ENCODE results near the gene PTPRD.

The PTPRD gene

DNA sequence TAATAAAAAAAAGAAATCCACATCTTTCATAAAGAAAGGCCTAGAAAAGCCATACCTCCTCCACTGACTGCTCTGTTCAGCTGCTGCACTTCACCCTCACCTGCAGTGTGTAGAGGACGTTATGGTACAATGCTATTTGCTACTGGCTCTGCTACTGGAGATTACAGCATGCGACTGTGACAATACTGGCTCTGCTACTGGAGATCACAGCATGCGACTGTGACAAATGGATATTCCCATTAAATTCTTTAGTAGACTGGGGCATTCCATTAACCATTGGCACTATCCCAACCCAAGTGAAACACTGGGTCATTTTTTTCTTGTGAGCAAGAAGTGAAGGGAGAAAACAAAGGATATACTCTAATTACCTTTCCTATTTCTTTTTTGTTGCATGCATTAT, 1749.7 kb downstream of the PTPRD start:
- DNase-seq (ENCODE audit: low read depth), result no peak

DNA sequence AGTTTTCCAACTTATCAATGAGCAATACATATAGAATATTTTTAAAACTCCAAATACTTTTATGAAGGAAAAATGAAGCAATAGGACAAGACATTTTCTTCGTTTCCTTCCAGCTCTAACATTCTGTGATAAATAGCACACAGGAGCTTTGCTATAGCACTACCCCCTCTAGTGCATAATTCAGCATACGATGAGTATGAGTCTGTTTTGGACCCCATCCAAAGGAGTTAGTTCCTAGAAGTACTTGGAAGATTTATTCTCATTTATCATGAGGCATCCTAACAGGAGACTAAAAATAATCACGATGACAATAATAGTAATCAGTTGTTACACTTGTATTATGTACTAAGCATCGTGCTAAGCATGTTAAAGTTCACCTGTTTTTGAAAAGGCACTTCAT, 1751.9 kb downstream of the PTPRD start:
- no peak for DNase-seq (ENCODE audit: low read depth)

DNA sequence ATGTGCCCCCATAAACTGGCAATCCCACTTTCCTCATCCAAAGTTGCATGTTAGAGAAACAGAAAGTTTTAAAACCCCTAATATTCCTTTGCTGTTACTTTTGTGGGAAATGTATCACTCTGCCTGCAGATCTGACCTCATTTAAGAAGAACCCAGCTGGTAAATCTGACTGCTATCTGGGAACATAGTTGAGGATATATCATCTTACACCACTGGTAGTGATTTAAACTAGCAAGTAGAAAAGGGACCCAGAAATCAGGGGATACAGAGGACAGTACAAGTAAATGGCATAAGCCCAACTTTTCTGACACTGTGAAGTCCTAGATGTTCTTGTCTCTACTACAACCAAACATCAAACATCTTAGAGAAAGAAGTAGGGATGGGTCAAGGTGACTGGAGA, 1752.7 kb downstream of the PTPRD start:
- no peak for DNase-seq (ENCODE audit: low read depth)

DNA sequence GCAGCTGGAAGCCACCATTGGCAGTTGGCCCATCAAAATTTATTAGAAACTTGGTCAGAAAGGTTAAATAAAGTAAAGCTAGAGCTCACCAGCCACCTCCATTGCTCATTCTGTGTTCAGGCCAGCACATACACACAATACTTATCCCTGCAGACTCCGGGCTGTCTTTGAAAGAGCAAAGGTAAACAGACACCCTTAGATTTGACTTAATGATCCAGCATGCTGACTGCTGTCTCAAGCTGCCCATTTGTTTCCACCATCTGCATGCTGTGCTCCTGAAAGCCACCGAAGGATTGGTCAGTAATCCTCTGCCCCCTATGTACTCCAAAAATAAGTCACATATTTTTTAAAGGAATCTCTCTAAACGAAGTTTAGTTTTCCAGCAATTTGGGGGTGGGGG, 1753.4 kb downstream of the PTPRD start:
- DNase-seq (ENCODE audit: low read depth), result no peak

DNA sequence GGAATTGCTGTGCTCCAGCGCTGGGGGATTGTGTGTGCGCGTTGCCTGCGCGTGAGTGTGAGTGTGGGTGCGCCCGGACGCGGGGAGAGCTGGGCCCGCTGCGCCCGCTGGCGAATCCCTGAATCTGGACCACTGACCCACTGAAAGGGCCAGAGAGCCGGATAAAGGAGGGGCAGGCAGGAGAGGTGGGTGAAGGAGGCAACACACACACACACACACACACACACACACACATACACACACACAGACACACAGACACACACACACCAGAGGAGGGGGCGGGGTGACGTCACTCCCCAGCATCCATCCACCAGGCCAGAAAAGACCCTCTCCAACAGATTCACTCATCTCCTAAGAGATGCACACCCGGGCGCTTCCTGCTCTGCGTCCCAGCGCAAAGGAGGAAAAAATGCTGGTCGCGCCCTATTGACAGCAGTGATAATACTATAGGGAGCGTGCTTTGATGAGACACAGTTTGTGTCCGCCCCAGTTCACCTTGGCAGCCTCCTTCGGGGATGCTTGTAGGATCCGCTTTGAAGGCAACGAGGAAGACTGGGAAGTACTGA, 1754.1 kb downstream of the PTPRD start:
- no peak for DNase-seq (ENCODE audit: low read depth)

DNA sequence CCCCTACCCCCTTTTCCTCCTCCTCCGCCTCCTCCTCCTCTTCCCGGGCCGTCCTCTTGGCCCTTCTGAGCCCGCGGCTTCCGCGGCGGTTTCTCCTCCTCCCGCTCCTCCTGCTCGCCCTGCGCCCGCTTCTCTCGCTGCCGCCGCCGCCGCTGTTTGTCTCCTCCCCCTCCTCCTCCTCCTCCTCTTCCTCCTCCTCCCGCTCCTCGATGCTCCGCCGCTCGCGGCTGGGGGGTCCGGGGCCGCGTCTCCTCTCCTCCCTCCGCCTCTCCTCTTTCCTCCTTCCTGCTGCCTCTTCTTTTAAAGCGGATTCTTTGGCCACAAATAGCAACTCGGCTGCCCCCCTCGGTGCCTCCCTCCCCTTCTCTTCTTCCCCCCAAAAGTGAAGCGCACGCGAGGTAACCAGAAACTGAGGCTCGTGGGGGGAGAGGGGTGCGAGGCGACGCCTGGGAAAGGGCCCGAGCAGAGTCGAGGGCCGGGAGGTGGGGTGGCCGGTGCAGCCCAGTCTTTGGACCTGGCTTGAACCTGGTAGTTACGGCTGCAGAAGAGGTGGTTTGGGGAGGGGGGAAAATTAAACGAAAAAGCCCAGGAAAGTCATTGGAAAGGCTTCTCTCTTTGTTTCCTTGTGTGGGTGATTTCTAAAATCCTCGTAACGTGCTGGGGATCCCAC, 1754.7 kb downstream of the PTPRD start:
- DNase-seq (ENCODE audit: low read depth), result no peak

DNA sequence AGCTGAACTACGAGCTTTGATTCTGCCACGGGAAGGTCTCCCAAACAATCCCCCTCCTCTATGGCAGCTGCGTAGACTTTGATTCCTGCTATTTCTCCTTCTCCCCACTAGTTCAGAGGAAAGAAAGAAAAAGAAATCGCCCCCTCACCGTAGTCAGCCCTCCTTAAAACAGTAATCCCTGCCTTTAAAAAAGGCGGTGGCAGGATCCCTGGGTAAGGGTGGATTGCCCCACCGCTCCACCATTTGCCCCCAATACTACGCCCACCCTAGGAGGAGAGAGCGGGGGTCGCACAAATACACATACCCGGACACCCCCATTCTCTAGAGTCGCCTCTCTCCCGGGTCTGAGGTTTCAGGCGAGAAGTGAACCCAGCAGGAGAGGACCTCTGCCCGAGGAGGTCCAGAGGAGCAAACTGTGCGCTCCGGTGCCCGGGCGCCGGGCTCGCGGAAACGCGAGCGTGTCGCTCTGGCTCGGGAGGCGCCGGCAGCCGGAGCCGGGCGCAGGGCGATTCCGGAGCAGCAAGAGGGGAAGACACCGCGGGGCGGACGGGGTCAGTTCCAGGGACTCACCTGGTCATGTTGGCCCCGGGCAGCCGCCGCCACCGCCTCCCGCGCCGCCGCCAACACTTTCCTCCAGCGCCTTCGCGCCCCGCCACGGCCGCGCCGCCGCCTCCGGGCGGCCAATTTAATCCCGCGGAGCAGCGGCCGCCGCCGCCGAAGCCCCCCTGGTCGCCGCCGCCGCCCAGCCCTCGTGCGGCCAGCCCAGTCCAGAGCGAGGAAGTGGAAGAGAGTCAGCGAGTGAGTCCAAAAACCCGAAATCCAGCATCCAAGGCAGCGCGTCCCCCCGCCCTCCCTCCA, 1755.5 kb downstream of the PTPRD start:
- DNase-seq (ENCODE audit: low read depth), result no peak

DNA sequence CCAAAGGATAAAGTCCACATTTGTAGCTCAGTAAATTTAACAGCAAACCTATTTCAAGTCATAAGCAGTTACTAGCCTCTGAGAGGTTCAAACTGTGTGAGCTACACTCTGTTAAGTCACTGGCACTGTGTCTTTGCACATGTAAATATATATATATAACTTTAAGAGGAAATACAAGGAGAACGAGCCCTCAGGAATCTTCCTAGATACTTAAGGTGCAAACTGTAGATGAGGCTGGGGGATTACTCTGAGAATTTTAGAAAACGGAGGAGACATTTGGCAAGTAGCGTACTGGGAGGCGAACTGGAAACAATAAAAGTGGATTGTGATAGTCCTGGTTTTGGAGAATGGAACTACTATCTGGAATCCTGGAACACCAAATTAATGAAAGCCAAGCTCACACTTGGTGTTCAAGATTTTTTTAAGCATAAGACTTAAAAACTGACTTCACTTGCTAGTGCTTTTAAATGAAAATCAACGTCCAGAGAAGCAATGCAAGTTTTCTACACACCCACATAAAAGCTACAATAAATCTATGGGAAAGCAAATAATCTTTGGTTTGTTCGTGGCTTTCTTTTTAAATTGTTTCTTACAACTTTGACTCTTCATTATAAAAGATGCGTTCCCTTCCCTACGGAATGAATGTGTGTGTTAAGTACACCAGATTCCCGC, 1756.3 kb downstream of the PTPRD start:
- no peak for DNase-seq (ENCODE audit: low read depth)

DNA sequence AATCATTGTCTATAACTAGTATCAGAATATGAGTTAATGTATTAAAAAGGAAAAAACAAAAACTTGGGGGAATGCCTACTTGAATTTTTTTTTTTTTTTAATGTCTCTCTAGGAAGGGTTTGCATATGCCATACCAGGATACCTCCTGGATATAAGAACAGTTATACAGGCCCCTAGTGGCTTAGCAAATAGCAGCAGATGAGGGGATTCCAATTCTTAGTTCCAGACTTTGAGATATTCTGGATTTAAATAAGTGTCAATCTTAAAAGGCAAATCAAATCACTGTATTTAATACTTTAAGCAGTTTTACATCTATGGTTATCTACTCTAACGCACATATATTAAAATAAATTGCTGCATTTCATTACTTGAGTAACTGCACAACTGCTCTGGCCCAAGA, 1757.8 kb downstream of the PTPRD start:
- no peak for DNase-seq (ENCODE audit: low read depth)

DNA sequence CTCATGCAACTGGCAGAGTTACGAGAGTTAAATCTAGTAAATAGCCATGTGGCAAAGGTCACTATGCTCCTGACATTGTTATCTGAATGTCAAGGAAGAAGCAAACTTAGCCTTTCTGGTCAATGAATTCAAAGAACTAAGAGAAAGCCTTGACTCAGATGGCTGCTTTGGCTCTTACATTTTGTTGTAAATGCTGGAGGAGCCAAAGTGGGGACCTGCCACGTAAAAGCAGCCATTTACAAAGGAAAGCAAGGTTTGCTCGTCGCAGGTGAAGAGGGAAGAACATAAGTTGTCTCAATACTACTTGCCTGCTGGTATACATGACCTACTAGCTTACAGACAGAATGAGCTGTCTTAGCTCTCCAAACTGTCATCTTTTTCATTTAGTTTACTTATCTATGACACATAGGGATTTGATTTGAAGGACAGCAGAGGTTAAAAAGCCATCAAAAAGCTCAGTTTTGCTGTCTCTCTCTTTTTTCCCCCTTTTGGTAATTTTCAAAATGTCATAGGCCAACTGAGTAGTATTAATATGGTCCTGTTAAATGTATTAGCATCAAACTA, 1760.4 kb downstream of the PTPRD start:
- no peak for DNase-seq (ENCODE audit: low read depth)

DNA sequence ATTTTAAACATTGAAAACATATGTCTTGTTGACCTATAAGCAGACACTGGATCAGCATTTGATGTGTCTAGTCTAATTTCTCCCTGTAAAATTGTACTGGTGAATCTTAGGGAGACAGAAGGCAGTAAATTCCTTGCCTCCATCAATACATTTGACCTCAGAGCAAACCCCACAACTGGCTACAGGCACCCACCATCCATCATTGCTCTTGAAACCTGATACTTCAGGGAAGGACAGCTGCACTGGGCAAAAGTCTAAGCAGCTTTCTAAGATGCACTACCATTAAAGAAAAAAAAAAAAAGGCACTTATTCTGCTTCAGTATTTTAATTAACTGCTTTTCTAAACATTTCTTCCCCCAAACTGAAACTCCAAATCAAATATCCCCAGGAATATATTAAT, 1761.9 kb downstream of the PTPRD start:
- DNase-seq (ENCODE audit: low read depth), result no peak

DNA sequence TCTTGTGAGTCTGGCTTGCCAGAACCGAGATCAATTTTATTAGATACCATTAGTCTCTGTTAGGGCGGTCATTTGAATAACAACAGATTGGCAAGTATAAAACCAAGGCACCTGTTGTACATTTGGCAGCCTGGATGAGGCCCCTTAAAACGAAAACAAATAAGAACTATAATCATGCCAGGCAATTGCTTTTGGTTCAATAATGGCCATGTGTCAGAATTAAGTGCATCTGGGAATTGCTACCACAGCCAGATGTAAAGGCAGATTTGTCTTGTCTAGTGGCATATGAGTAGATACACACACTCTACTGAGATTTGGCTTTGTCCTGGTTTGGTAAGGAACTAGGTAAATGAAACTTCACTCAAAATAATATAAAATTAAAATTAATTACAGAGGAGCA, 1767.0 kb downstream of the PTPRD start:
- DNase-seq (ENCODE audit: low read depth), result no peak

DNA sequence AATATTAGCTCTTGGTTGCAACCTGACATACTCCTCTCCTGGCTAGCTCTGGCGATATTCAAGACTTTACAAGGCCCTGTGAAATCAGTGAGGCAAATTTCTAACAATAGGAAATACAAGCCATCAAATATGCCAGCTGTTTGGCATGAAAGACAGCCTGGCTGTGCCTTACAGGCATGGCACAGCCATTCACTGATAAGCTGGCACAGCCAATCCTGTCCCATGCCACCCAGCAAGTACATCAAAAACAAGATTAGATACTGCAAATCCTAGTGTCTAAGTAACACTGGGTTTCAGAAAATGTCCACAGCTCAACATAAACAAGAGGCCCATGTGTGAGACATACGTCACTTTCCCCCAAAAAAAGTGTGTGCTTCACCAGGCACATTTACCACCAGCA, 1767.4 kb downstream of the PTPRD start:
- DNase-seq (ENCODE audit: low read depth), result no peak

DNA sequence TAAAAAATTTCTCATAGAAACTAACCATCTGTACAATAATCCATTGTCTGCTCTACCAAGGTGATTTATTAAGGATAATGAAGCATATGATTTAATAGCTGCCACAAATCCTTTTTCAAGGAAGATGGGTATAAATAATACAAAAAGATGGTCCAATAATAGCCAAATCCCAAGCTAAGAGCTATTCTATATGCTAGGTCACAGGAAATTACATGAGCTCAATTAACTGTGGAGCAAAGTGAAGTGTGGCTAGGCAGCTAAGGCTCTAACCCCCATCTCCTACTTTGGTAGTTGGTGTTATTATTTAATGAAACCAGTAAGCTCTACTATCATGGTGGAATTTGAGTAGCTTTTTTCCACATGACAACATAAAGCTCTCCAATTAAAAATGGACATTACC, 1768.3 kb downstream of the PTPRD start:
- DNase-seq (ENCODE audit: low read depth), result no peak

DNA sequence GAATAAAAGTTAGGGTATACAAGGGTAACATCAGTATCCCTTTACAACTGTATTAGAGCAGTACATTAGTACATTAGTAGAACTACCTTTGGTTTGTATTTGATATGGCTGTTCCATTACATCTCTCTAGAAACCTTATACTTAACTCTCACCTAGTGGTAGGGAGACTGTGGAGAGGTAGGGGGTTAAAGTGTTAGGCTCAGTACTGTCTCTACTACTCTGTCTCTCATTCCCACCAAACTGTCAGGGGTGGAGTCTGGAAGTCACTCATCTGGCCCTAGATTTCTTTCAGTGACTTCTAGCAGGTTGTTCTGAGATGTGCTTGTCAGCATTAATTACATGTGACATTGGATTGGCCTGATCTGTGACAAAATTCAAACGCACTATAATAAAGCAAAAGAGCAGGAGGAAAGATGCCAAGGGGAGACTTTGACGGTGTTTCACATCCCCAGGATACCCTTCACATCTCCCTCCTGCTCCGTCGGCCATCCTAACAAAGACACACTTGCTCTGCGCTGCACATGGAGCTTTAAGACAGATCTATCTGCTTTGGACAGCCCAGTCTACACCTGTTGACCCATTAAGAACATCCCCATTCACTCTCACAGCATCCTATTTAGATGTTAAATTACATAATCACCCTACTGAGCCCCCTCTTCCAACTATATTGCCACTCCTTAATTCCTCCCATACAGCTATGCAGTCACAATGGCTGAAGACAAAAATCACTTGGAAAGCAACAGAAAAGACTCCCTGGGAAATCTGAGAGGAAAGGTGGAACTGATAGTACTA, 1770.2 kb downstream of the PTPRD start:
- DNase-seq (ENCODE audit: low read depth), result no peak

DNA sequence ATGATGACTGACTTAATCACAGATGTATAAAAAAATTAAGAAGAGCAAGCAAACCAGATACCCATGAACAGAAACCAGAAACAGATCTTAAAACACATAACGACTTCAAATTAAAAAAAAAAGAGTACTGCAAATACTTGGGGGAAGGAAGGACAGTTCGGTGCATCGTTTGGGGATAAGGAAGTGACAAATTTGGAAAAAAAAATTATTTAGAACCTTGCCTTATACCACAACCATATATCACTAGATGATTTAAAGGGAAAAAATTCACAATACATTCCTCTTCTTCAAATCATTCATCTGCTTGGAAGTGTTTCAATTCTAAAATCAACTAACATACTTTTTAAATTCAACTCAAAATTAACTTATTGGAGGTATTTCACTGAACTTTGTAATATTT, 1774.7 kb downstream of the PTPRD start:
- DNase-seq (ENCODE audit: low read depth), result no peak

DNA sequence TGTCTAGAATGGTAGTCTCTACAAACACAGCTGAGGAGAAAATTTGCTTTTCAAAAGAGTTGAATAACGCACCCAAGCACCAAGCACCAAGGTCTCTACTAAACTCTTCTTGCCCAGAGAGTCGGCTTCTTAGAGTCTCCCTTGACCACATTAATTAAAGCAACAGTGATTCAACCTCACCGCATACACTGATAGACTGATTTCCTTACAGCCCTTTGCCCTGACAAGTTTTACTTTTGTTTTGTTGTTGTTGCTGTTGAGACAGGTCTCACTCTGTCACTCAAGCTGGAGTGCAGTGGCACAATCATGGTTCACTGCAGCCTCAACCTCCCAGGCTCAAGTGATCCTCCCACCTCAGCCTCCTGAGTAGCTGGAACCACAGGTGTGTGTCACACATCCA, 1777.5 kb downstream of the PTPRD start:
- no peak for DNase-seq (ENCODE audit: low read depth)

DNA sequence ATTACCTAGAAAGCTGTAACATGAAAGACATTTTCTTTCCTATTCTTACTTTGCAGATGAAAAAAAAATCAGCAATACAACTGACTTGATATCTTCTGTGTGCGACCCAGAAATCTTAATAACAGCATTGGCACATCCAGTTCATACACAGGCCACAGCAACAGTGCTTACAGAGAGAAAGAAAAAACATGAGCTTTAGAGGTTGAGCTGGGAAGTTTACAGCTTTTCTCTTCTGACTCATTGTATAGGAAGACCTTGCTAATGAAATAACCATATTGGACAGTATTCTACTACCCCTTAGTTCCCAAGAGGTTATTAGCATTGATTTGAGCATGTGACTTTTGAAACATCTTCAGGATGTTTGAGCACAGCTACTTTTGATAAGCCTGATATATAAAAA, 1779.8 kb downstream of the PTPRD start:
- DNase-seq (ENCODE audit: low read depth), result no peak

DNA sequence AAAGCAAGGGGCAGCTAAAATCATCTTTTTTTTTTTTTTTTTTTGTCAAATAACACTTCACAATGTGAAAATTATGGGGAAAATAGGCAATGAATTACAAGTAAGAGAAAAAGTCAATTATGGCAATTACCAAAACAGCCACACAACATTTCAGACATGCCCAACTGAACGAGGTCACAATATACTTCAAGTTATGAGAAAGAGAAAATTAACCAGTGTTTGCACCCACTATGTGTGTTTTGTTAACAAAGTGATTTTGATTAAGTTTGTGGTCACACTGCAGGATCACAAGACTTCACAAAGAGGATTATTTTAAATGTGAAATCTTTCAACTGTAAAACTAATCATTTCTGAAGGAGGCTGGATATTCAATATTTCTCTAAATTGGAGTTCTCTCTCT, 1780.4 kb downstream of the PTPRD start:
- no peak for DNase-seq (ENCODE audit: low read depth)

DNA sequence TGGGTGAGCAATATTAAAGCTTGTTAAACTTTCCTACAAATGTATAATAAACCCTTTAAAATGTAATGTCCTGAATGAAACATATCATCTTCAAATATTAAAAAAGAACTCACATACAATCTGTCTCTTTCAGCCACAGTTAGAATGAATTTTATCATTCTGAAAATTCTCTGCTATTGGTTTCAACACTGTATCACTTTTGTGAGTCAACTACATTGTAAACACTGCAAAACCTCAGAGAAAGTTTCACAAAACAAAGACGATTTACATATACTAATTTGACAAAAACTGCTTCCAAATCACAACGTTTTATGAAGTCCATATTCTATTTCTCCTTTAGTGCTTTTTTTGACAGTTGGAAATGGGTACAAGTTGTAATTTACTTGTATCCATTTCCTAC, 1781.2 kb downstream of the PTPRD start:
- no peak for DNase-seq (ENCODE audit: low read depth)

DNA sequence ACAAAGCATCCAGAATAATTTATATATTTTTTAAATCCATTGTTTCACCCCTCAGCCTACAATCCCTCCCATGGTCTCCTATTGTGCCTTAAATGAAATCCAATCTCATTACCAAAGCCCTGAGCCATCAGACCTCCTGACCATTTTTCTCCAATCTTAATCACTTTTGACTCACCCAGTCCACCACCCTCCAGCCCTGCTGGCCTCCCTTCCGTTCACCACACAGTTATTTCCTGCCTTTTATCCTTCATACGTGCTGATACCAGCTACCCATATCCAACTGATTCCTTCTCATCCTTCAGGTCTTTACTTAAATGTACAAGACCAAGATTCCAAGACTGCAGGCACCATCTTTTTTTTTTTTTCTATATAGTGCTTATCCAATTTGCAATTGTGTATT, 1786.5 kb downstream of the PTPRD start:
- no peak for DNase-seq (ENCODE audit: low read depth)
